ENCODE results near the gene AMD1.

- TF ChIP-seq POLR2A (IDR thresholded peaks at IDR 0.05) = no peak
- no peak for TF ChIP-seq CTCF (IDR thresholded peaks at IDR 0.05 in 4 of 5, conservative IDR thresholded peaks at IDR 0.05 in 1 of 5)
These were observed 6.1 kb downstream of the AMD1 start for GRCh38 chr6:110880651-110881050.
